ENCODE measurements around the gene PHLDA3. TPM values are rescaled to one million over a fixed set of nuclear protein-coding genes. Genes with fewer than 3 reads are reported as not detected.

The PHLDA3 gene
- polyA plus RNA-seq, 2 of the 4 experiments (the other 2 are of a cell fraction) = 40.5 to 91.1 TPM

DNA sequence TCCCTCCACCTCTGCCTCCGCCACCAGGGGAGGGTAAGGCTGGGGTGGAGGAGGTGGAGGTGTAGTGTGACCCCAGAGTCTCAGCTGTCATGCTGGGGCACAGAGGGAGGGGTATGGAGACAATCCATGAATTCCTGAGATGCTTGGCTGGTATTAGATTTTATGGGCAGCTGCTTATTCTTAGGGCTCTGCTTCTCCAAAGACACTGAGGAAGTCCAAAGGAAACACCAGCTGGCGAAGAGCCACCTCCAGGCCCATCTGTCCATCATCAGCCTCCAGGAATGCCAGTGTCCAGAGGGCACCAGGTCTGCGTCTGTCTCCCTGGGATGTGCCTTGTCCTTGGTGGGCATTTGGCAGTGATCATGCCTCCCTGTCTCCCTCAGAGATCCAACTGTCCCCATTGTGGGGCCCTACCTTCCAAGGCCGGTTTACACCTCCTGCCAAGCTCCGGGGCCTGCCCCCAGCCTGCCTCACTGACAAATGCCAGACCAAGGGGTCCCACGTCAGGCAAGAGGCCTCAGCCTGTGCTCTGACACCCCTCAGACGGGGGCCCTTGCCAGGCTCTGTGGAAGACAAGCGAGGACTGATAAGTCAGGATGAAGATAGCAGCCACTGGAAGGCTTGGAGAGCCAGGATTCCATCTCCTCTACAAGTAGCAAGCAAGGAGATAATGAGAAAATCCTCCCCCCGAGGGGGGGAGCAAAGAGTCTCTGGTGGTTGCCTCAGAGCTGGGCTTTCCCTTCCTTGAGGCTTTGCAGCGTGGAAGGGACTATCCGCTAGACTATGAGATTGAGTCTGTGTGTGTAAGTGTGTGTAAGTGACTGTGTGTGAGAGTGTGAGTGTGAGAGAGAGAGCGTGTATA is 49.0 kb downstream of the PHLDA3 start:
- Histone ChIP-seq H3K27ac (no peak overlapping the region), H3K9me3 (no peaks in the 10 kb centered on the region), H3K4me2 (no peak overlapping the region), H3K4me3 (no peak overlapping the region), H3K4me1 (no peaks in the 10 kb centered on the region)
- FAIRE-seq = no peak
- 57% methylated on average over 9 of the region's 12 CpGs for WGBS (ENCODE audit: missing lambda C conversion rate)
- DNase-seq (ENCODE audit: low read depth in 1 of 2, low spot score in 1 of 2) = no peak
- ChIA-PET POLR2A (no interaction called here), CTCF (interaction anchor here (1.1 to 3.8 kb wide), 6 partner anchors 10 to 93 kb away, joined by 3 to 26 read pairs (median 4); no protein-coding TSS in a partner anchor)
- ATAC-seq = no peak
- no peak for TF ChIP-seq FOSL2 (IDR thresholded peaks at IDR 0.05)
- TF ChIP-seq FOSL2 (CRISPR knock-in tag; IDR thresholded peaks at IDR 0.05) = no peak
- TF ChIP-seq HOXB13 (CRISPR knock-in tag; IDR thresholded peaks at IDR 0.05; ENCODE audit: low read depth) = no peak

DNA sequence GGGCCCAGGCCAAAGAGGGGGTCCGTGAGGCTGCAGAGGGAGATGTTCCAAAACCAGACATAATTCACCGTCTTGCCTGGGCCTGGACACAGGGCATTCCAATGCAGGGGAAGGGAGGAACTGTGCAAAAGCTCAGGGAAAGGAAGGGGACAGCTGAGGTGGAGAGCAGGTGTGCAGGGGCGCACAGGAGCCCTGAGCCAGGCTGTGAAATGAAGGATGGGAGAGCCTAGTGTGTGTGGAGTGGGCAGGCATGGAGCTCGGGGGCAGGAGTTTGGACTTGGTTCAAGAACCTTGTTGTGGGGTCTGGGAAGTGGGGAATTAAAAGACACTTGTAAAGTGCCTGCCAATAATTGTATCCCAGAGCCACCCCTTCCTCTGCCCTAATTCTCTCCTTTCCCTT is 49.7 kb downstream of the PHLDA3 start:
- Histone ChIP-seq H3K4me3 (no peak overlapping the region), H3K4me2 (no peak overlapping the region), H3K27ac (no peak overlapping the region), H3K9me3 (no peaks in the 10 kb centered on the region), H3K4me1 (no peaks in the 10 kb centered on the region)
- TF ChIP-seq SMC3 (IDR thresholded peaks at IDR 0.05) = no peak
- TF ChIP-seq, protein P1, sequence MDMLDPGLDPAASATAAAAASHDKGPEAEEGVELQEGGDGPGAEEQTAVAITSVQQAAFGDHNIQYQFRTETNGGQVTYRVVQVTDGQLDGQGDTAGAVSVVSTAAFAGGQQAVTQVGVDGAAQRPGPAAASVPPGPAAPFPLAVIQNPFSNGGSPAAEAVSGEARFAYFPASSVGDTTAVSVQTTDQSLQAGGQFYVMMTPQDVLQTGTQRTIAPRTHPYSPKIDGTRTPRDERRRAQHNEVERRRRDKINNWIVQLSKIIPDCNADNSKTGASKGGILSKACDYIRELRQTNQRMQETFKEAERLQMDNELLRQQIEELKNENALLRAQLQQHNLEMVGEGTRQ (IDR thresholded peaks at IDR 0.05) = no peak
- TF ChIP-seq JUNB (IDR thresholded peaks at IDR 0.05) = no peak
- TF ChIP-seq KDM5A (IDR thresholded peaks at IDR 0.05) = no peak
- TF ChIP-seq FOSL2 (IDR thresholded peaks at IDR 0.05) = no peak
- no peak for TF ChIP-seq FOSL2 (CRISPR knock-in tag; IDR thresholded peaks at IDR 0.05)
- no peak for TF ChIP-seq NFE2L2 (conservative IDR thresholded peaks at IDR 0.05; ENCODE audit: low read length)
- no peak for TF ChIP-seq ZC3H11A (IDR thresholded peaks at IDR 0.05)
- no peak for TF ChIP-seq PHF8 (IDR thresholded peaks at IDR 0.05; ENCODE audit: borderline replicate concordance, low read depth)
- no peak for TF ChIP-seq TP53 (CRISPR knock-in tag; IDR thresholded peaks at IDR 0.05)
- TF ChIP-seq, protein P2, sequence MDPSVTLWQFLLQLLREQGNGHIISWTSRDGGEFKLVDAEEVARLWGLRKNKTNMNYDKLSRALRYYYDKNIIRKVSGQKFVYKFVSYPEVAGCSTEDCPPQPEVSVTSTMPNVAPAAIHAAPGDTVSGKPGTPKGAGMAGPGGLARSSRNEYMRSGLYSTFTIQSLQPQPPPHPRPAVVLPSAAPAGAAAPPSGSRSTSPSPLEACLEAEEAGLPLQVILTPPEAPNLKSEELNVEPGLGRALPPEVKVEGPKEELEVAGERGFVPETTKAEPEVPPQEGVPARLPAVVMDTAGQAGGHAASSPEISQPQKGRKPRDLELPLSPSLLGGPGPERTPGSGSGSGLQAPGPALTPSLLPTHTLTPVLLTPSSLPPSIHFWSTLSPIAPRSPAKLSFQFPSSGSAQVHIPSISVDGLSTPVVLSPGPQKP (IDR thresholded peaks at IDR 0.05; ENCODE audit: low read depth, low read length) = no peak
- CTCF ChIA-PET = interaction anchor here (1.1 to 3.8 kb wide), 4 partner anchors 10 to 43 kb away, joined by 3 to 26 read pairs (median 7); no protein-coding TSS in a partner anchor
- FAIRE-seq (no peak), ATAC-seq (no peak), DNase-seq (ENCODE audit: low read depth in 1 of 2, low spot score in 1 of 2) (no peak)
- POLR2A ChIA-PET = no interaction called here
- 73% methylated on average over 4 of the region's 4 CpGs for WGBS (ENCODE audit: missing lambda C conversion rate)

GRCh38 chr1:201418461-201418860 is 50.5 kb downstream of the PHLDA3 start:
- no peak for DNase-seq (ENCODE audit: low read depth in 1 of 2, low spot score in 1 of 2)
- POLR2A ChIA-PET = interaction anchor here (0.7 kb wide), 1 partner anchor 50 kb away, joined by 4 read pairs; the partner anchor contains the start of gene PHLDA3
- FAIRE-seq = no peak
- no peaks in the 10 kb centered on the region for H3K4me1 ChIP-seq
- no peak overlapping the region for H3K4me3 ChIP-seq
- no peaks in the 10 kb centered on the region for H3K9me3 ChIP-seq
- TF ChIP-seq HEYL (CRISPR knock-in tag; IDR thresholded peaks at IDR 0.05) = no peak
- TF ChIP-seq HOXB5 (CRISPR knock-in tag; IDR thresholded peaks at IDR 0.05) = no peak
- TF ChIP-seq JUNB (IDR thresholded peaks at IDR 0.05) = no peak
- TF ChIP-seq GATA3 (IDR thresholded peaks at IDR 0.05; ENCODE audit: borderline replicate concordance) = no peak
- TF ChIP-seq, protein P3, sequence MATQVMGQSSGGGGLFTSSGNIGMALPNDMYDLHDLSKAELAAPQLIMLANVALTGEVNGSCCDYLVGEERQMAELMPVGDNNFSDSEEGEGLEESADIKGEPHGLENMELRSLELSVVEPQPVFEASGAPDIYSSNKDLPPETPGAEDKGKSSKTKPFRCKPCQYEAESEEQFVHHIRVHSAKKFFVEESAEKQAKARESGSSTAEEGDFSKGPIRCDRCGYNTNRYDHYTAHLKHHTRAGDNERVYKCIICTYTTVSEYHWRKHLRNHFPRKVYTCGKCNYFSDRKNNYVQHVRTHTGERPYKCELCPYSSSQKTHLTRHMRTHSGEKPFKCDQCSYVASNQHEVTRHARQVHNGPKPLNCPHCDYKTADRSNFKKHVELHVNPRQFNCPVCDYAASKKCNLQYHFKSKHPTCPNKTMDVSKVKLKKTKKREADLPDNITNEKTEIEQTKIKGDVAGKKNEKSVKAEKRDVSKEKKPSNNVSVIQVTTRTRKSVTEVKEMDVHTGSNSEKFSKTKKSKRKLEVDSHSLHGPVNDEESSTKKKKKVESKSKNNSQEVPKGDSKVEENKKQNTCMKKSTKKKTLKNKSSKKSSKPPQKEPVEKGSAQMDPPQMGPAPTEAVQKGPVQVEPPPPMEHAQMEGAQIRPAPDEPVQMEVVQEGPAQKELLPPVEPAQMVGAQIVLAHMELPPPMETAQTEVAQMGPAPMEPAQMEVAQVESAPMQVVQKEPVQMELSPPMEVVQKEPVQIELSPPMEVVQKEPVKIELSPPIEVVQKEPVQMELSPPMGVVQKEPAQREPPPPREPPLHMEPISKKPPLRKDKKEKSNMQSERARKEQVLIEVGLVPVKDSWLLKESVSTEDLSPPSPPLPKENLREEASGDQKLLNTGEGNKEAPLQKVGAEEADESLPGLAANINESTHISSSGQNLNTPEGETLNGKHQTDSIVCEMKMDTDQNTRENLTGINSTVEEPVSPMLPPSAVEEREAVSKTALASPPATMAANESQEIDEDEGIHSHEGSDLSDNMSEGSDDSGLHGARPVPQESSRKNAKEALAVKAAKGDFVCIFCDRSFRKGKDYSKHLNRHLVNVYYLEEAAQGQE (IDR thresholded peaks at IDR 0.05) = no peak
- TF ChIP-seq TP53 (CRISPR knock-in tag; IDR thresholded peaks at IDR 0.05) = no peak
- no peak for TF ChIP-seq CBX2 (IDR thresholded peaks at IDR 0.05; ENCODE audit: borderline replicate concordance, low read depth)
- no peak for TF ChIP-seq CHD4 (IDR thresholded peaks at IDR 0.05; ENCODE audit: borderline replicate concordance)
- no peak for TF ChIP-seq PHF8 (IDR thresholded peaks at IDR 0.05; ENCODE audit: borderline replicate concordance, low read depth)
- TF ChIP-seq JUN (IDR thresholded peaks at IDR 0.05) = no peak
- TF ChIP-seq, protein P4, sequence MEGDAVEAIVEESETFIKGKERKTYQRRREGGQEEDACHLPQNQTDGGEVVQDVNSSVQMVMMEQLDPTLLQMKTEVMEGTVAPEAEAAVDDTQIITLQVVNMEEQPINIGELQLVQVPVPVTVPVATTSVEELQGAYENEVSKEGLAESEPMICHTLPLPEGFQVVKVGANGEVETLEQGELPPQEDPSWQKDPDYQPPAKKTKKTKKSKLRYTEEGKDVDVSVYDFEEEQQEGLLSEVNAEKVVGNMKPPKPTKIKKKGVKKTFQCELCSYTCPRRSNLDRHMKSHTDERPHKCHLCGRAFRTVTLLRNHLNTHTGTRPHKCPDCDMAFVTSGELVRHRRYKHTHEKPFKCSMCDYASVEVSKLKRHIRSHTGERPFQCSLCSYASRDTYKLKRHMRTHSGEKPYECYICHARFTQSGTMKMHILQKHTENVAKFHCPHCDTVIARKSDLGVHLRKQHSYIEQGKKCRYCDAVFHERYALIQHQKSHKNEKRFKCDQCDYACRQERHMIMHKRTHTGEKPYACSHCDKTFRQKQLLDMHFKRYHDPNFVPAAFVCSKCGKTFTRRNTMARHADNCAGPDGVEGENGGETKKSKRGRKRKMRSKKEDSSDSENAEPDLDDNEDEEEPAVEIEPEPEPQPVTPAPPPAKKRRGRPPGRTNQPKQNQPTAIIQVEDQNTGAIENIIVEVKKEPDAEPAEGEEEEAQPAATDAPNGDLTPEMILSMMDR (IDR thresholded peaks at IDR 0.05) = no peak
- CTCF ChIA-PET = interaction anchor here (0.6 to 1.7 kb wide), 5 partner anchors 10 to 69 kb away, joined by 3 to 7 read pairs (median 4); no protein-coding TSS in a partner anchor
- 73% methylated on average over 3 of the region's 3 CpGs for WGBS (ENCODE audit: missing lambda C conversion rate)
- H3K27ac ChIP-seq = no peak overlapping the region
- no peak overlapping the region for H3K4me2 ChIP-seq
- ATAC-seq = no peak

Data from A549 (cell line).